Stimulated activated CD8-positive, alpha-beta memory T cell treated with anti-CD3 and anti-CD28 coated beads, Interleukin-7, amount 100 ng/mL, for 24 hours (primary cell): ENCODE results near the gene ADAMTS7.
"Not testable (repeated sequence)": the region's sequence is repeated elsewhere in the genome, so short reads cannot be mapped to it uniquely, and the experiment has no call there.

Experiments used
- DNase-seq: peaks from one replicate; pipeline ENCODE4 v3.0.0-alpha.2; 2020; ENCODE audit warnings: low read depth

Gene ADAMTS7

GRCh38 chr15:78778422-78778821 is 32.8 kb downstream of the ADAMTS7 start:
- DNase-seq = no peak

- not testable (repeated sequence) for DNase-seq
These were observed 33.3 kb downstream of the ADAMTS7 start for GRCh38 chr15:78777953-78778345.

- not testable (repeated sequence) for DNase-seq
These were observed 33.8 kb downstream of the ADAMTS7 start for GRCh38 chr15:78777290-78777952.

- DNase-seq = not testable (repeated sequence)
These were observed 35.0 kb downstream of the ADAMTS7 start for GRCh38 chr15:78776046-78776925.

GRCh38 chr15:78775472-78775871 is 35.8 kb downstream of the ADAMTS7 start:
- no peak for DNase-seq

- not testable (repeated sequence) for DNase-seq
These were observed 36.7 kb downstream of the ADAMTS7 start for GRCh38 chr15:78774451-78774990.

- not testable (repeated sequence) for DNase-seq
These were observed 37.4 kb downstream of the ADAMTS7 start for GRCh38 chr15:78773765-78774450.

- DNase-seq = no peak
These were observed 38.5 kb downstream of the ADAMTS7 start for GRCh38 chr15:78772738-78773137.

GRCh38 chr15:78771436-78772000 is 39.7 kb downstream of the ADAMTS7 start:
- DNase-seq = not testable (repeated sequence)

- not testable (repeated sequence) for DNase-seq
These were observed 40.2 kb downstream of the ADAMTS7 start for GRCh38 chr15:78771020-78771419.

- not testable (repeated sequence) for DNase-seq
These were observed 41.6 kb downstream of the ADAMTS7 start for GRCh38 chr15:78769473-78770225.

GRCh38 chr15:78768531-78769408 is 42.5 kb downstream of the ADAMTS7 start:
- DNase-seq = no peak

- DNase-seq = no peak
These were observed 43.2 kb downstream of the ADAMTS7 start for GRCh38 chr15:78768096-78768495.

- no peak for DNase-seq
These were observed 43.8 kb downstream of the ADAMTS7 start for GRCh38 chr15:78767331-78767951.

GRCh38 chr15:78766641-78767071 is 44.6 kb downstream of the ADAMTS7 start:
- DNase-seq = not testable (repeated sequence)

- no peak for DNase-seq
These were observed 45.2 kb downstream of the ADAMTS7 start for GRCh38 chr15:78766041-78766440.

GRCh38 chr15:78765154-78765860 is 46.0 kb downstream of the ADAMTS7 start:
- not testable (repeated sequence) for DNase-seq

GRCh38 chr15:78764340-78765153 is 46.7 kb downstream of the ADAMTS7 start:
- DNase-seq = not testable (repeated sequence)
